GM19193 (cell line): ENCODE results near the gene CNTRL.

Experiments
- POLR2A ChIP-seq: IDR thresholded peaks from 4 replicates; pipeline ENCODE4 v1.6.1; 2011; ENCODE audit not compliant: insufficient read depth, insufficient read length; ENCODE audit errors: extremely low read depth

CNTRL gene

GRCh38 chr9:121066850-121067249 lies 7.9 kb upstream of the CNTRL start:
- TF ChIP-seq POLR2A, result no peak

DNA sequence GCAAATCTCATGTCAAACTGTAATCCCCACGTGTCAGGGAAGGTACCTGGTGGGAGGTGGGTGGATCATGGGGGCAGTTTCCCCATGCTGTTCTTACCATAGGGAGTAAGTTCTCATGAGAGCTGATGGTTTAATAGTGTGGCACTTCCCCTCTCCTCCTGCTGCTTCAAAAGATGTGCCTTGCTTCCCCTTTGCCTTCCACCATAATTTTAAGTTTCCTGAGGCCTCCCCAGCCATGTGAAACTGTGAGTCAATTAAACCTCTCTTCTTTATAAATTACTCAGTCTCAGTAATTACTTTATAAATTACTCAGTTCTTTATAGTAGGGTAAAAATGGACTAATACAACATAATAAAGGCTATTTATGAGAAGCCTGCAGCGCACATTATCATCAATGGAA lies 7.1 kb upstream of the CNTRL start:
- TF ChIP-seq POLR2A, result no peak

- TF ChIP-seq POLR2A, result no peak
Measured at GRCh38 chr9:121069396-121069795, 5.4 kb upstream of the CNTRL start.

DNA sequence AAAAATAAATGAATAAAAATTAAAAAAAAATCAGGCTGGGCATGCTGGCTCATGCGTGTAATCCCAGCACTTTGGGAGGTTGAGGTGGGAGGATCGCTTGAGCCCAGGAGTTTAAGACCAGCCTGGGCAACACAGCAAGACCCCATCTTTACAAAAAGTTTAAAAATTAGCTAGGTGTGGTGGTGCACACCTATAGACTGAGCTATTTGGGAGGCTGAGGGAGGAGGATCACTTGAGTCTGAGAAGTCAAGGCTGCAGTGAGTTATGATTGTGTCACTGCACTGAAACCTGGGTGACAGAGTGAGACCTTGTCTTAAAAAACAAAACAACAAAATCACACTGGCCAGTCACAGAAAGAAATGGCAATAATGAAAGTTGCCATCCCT lies 3.4 kb upstream of the CNTRL start:
- TF ChIP-seq POLR2A, result no peak

DNA sequence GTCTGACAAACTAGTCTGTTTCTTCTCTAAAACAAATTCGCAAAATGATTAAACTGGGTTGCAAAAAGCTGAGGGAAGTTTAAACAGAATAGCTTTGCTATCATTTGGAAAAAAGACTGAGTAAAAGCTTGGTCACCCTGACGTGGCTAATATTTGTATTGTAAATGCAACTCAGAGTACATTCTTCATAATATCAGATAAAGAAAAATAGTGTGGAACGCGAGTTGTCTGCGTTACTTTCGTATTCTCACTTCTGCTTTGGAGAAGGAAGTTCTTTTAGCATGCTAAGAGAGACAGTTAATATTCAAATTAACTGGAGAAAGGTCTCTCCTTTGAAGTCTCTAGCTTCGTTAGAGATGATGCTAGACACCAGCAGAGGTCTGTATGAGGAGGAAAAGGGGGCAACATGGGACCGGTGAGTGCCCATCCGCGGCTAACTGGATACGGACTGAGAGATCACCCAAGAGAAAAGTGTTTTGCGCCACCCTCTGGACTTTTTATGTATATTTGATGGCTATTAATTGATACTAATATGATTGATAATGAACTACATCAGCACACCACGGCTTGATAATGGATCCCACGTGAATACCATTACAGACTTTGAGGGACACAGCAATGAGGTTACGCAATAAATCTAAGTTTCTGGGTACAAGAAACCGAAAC lies 2.9 kb upstream of the CNTRL start:
- TF ChIP-seq POLR2A, result peak; percentile 35

DNA sequence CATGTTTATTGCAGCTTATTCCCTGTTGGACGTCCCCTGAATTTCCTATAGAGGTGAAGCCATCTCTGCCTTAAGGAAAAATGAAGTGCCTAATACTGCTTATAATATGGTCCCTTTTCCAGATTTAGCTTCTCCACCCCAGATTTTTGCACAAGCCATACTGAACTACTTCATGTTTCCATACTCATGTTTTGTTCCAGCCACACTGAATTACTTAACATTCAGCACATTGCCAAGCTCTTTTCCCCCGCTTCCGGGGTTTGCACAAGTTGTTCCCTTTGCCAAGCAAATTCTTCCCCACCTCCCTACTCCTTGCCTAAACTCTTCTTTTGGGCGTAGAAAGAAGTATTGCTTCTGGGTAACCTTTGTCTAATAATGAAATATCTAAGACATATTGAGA lies 1.7 kb upstream of the CNTRL start:
- TF ChIP-seq POLR2A, result no peak

DNA sequence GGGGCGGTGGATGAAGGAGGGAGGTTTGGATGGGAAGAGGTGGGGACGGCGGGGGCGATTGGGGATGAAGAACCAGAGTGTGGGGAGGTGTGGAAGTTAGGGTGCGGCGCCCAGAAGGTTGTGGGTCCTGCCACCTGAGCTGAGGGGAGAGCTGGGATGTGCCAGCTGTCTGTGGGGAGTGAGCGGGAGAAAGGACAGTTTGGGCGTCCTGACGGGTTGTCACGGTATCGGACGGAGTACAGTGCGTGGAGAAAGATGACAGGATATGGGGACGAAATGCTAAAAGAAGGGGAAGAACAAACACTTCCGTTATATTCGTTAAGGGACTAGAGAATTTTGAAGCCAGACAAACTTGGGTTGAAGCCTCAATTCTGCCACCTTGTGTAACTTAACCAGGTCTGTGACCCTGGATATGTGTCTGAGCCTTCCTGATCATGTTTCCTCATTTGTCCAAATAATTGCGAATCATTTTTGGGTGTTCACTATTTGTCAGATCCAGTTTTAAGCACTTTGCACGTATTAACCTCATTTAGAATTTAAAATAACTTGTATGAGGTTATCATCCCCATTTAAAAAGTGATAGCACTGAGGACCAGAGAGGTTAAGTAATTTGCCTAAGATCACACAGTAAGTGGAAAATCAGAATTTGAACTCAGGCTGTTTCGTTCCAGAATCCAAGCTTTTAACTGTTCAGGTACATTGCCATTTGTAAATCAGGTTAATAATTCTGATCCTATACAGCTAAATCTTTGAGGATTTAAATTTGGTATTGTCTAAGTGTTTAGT lies 689 bp downstream of the CNTRL start:
- no peak for TF ChIP-seq POLR2A

- no peak for TF ChIP-seq POLR2A
Measured at GRCh38 chr9:121082075-121082474, 7.3 kb downstream of the CNTRL start.

GRCh38 chr9:121085661-121086060 lies 10.9 kb downstream of the CNTRL start:
- TF ChIP-seq POLR2A, result no peak

DNA sequence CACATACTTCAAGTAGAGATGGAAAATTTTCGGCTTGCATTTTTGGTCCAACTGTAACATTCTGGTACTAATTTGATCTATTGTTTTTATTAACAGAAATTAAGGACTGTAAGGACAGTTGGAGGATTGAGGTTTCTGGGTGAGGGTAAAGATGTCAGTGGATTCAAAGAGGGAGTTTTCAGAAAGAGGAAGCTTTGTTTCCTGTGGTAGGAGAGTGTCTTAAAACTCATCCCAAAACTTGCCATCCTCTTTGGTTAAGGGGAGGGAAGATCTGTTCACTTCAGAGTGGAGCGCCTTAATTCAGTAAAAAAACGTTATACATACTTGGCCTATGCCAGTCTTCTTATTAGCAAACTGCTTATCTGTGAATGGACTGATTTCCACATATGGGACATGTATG lies 13.8 kb downstream of the CNTRL start:
- no peak for TF ChIP-seq POLR2A

DNA sequence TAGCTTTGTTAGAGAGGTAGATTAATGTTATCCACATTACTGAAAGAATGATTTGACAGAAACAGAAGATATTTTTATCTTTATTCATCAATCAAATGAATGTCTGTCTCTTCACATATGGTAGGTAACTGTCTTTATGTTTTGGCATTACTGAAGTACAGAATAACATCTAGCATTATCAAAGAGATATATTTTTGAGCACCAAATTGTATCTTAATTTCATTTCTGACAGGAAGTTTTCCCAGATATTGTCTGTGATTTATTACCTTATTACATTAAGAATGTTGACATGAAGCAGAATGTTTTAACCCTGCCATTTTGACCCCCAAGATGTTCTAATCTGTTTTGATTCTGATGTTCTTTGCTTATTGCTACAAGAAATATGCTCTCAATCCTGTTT lies 20.3 kb downstream of the CNTRL start:
- no peak for TF ChIP-seq POLR2A

GRCh38 chr9:121098567-121099198 lies 23.9 kb downstream of the CNTRL start:
- TF ChIP-seq POLR2A, result no peak

GRCh38 chr9:121105531-121105930 lies 30.8 kb downstream of the CNTRL start:
- TF ChIP-seq POLR2A, result no peak

GRCh38 chr9:121107029-121107428 lies 32.3 kb downstream of the CNTRL start:
- TF ChIP-seq POLR2A, result no peak

DNA sequence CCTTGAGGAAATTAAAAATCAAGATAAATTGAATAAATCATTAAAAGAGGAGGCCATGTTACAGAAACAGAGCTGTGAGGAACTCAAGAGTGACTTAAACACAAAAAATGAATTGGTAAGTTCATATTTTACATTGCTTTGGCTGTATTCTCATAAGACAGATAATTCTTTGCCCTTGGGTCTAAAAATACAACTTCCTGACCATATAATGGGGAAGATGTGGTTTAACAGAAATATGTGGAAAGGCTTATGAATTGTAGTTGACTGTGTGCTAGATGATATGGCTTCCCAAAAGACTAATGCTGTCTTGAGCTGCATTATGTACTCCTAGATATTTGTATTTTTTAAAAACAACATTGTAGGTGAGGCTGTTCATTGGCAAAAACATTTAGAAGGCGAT lies 33.1 kb downstream of the CNTRL start:
- no peak for TF ChIP-seq POLR2A

DNA sequence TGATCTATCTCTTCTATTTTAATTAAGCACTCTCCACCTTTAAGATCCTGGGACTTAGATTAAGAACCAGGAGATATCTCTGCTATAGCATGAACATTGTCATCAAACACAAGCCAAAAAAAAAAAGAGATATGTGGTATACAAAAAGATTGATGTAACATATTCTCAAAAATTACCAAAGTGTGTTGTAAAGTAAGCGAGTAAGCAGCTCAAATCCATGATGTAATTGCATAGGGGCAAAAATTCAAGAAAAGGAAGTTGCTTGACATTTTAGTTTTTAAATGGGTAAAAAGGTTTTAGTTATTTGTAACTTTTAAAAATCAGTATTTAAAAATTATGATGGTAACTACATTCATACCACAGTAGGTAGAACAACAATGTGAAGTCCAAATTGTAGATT lies 40.7 kb downstream of the CNTRL start:
- TF ChIP-seq POLR2A, result no peak
